HepG2 (cell line): ENCODE results near the gene MKRN1. TPM values are rescaled to one million over a fixed set of nuclear protein-coding genes. Genes with fewer than 3 reads are reported as not detected.

Experiments used
- ATAC-seq: fragments of 200-7000 bp; cut with Tn5 transposase; 3 replicates; pipeline ENCODE4 v1.9.1; 2020; ENCODE audit warnings: mild to moderate bottlenecking, moderate library complexity
- BruUV-seq: library from RNA; stranded (reverse); fragments of 400-500 nt; replicated peaks from 2 replicates; lab custom pipeline; 2021; lab: Mats Ljungman, UMichigan
- CTCF ChIA-PET: fragments of 300-600 bp; formaldehyde crosslinking; extraction: SDS; loops from one replicate; lab custom pipeline; 2021; ENCODE audit warnings: low total read pairs, inconsistent platforms, low intra/inter-chr PET ratio; lab: Yijun Ruan, JAX
- POLR2A ChIA-PET: fragments of 350-600 bp; sonication (Branson Sonifier 250); formaldehyde crosslinking; loops from one replicate; lab custom pipeline; 2020; ENCODE audit warnings: antibody characterized with exemption, inconsistent platforms; lab: Yijun Ruan, JAX
- DNase-seq: peaks from one replicate; pipeline ENCODE4 v3.0.0-alpha.2; 2015; ENCODE audit warnings: low spot score
- FAIRE-seq: peaks from 3 replicates; lab custom pipeline; 2011; peaks lifted over from hg19 to GRCh38; lab: Jason Lieb, UNC
- H2AFZ ChIP-seq: one replicate; pipeline ENCODE4 v1.6.1; 2011; ENCODE audit warnings: low read length, inconsistent platforms
- H3K27ac ChIP-seq: fragments of 300-600 bp; 3 replicates; pipeline ENCODE4 v1.8.0; 2011; ENCODE audit warnings: mixed run types, mild to moderate bottlenecking, mixed read lengths, low read length, inconsistent platforms; ENCODE audit not compliant: insufficient read depth; ENCODE audit errors: extremely low read length
- H3K27me3 ChIP-seq, 2 experiments: fragments of 200-600 bp in 1 of 2; 2 replicates in 1 of 2; 3 replicates in 1 of 2; pipeline versions ENCODE4 v1.6.0 to v1.8.0; 2011; ENCODE audit warnings: low read length in 2 of 2, mild to moderate bottlenecking in 2 of 2, moderate library complexity in 2 of 2, inconsistent platforms in 1 of 2; ENCODE audit not compliant: insufficient read depth in 2 of 2, control insufficient read depth in 1 of 2
- H3K36me3 ChIP-seq, 2 experiments: fragments of 200-600 bp in 1 of 2; replicated peaks in 1 of 2; 2 replicates in 1 of 2; 3 replicates in 1 of 2; pipeline versions ENCODE4 v1.5.1 to v1.8.0; 2011; ENCODE audit warnings: low read length in 2 of 2, inconsistent platforms in 1 of 2; ENCODE audit not compliant: insufficient read depth in 2 of 2, control insufficient read depth in 1 of 2
- H3K4me1 ChIP-seq: 2 replicates; pipeline ENCODE4 v1.5.1; 2012; ENCODE audit warnings: low read length, inconsistent platforms; ENCODE audit not compliant: insufficient read depth
- H3K4me2 ChIP-seq: 2 replicates; pipeline ENCODE4 v1.6.0; 2011; ENCODE audit warnings: low read depth, low read length, inconsistent platforms
- H3K4me3 ChIP-seq, 3 experiments: fragments of 200-600 bp in 1 of 3; sonication (generic), shearing (Covaris generic) in 1 of 3; replicated peaks in 1 of 3; 2 replicates each; pipeline ENCODE4 v1.5.1; 2011 to 2016; ENCODE audit warnings: low read length in 3 of 3, inconsistent platforms in 2 of 3, low read depth in 2 of 3, mild to moderate bottlenecking in 2 of 3, control low read depth in 1 of 3, mixed read lengths in 1 of 3; ENCODE audit not compliant: insufficient read depth in 1 of 3
- H3K79me2 ChIP-seq: one replicate; pipeline ENCODE4 v1.6.1; 2011; ENCODE audit warnings: low read length, inconsistent platforms; ENCODE audit not compliant: insufficient read depth
- H3K9ac ChIP-seq: 2 replicates; pipeline ENCODE4 v1.6.0; 2011; ENCODE audit warnings: mild to moderate bottlenecking, low read depth, low read length, inconsistent platforms; ENCODE audit not compliant: insufficient read depth
- H3K9me3 ChIP-seq: 2 replicates; pipeline ENCODE4 v1.5.1; 2012; ENCODE audit warnings: mild to moderate bottlenecking, low read length
- H4K20me1 ChIP-seq: 2 replicates; pipeline ENCODE4 v1.6.0; 2011; ENCODE audit warnings: inconsistent platforms, mild to moderate bottlenecking, low read length, moderate library complexity; ENCODE audit not compliant: insufficient read depth
- CEBPG ChIP-seq: IDR thresholded peaks from 2 replicates; pipeline ENCODE4 v1.6.1; 2016
- GATAD2A ChIP-seq: IDR thresholded peaks from 2 replicates; pipeline ENCODE4 v1.6.1; 2016
- HOMEZ ChIP-seq: IDR thresholded peaks from 2 replicates; pipeline ENCODE4 v1.6.1; 2016; ENCODE audit warnings: low read depth
- KDM2A ChIP-seq: sonication (generic); formaldehyde crosslinking; IDR thresholded peaks from 2 replicates; pipeline ENCODE4 v1.4.0; 2020; ENCODE audit warnings: low read depth, missing genetic modification reagents, borderline replicate concordance
- MEF2D ChIP-seq: sonication (generic); formaldehyde crosslinking; IDR thresholded peaks from 2 replicates; pipeline ENCODE4 v1.5.1; 2020; ENCODE audit warnings: mild to moderate bottlenecking, missing genetic modification reagents
- SAP130 ChIP-seq: IDR thresholded peaks from 2 replicates; pipeline ENCODE4 v1.6.1; 2016; ENCODE audit warnings: low read depth
- TBX2 ChIP-seq: sonication (generic); formaldehyde crosslinking; IDR thresholded peaks from 2 replicates; pipeline ENCODE4 v1.5.0; 2020; ENCODE audit warnings: missing genetic modification reagents, mild to moderate bottlenecking, borderline replicate concordance
- TEAD3 ChIP-seq: optimal IDR thresholded peaks from 2 replicates; pipeline ENCODE3; 2016; ENCODE audit warnings: borderline replicate concordance
- TFDP1 ChIP-seq: IDR thresholded peaks from 2 replicates; pipeline ENCODE4 v1.6.1; 2016; ENCODE audit warnings: missing compliant biosample characterization, missing genetic modification reagents, borderline replicate concordance
- ZMYM4 ChIP-seq: sonication (generic); formaldehyde crosslinking; IDR thresholded peaks from 2 replicates; pipeline ENCODE4 v1.8.1; 2023; ENCODE audit warnings: mild to moderate bottlenecking, missing genetic modification reagents
- ZNF101 ChIP-seq: sonication (generic); formaldehyde crosslinking; IDR thresholded peaks from 2 replicates; pipeline ENCODE4 v1.4.0; 2020; ENCODE audit warnings: mild to moderate bottlenecking, low read depth, missing genetic modification reagents, borderline replicate concordance
- ZNF20 ChIP-seq: sonication (generic); formaldehyde crosslinking; IDR thresholded peaks from 2 replicates; pipeline ENCODE4 v1.4.0; 2020; ENCODE audit warnings: mild to moderate bottlenecking, moderate library complexity, missing genetic modification reagents
- ZNF205 ChIP-seq: IDR thresholded peaks from 2 replicates; pipeline ENCODE4 v1.6.1; 2018; ENCODE audit warnings: missing biosample characterization, missing genetic modification reagents
- ZNF350 ChIP-seq: sonication (generic); formaldehyde crosslinking; IDR thresholded peaks from 2 replicates; pipeline ENCODE4 v1.4.0; 2020; ENCODE audit warnings: mild to moderate bottlenecking, low read depth, missing genetic modification reagents, borderline replicate concordance
- ZSCAN22 ChIP-seq: sonication (generic); formaldehyde crosslinking; IDR thresholded peaks from 2 replicates; pipeline ENCODE4 v1.4.0; 2020; ENCODE audit warnings: mild to moderate bottlenecking, missing genetic modification reagents
- WGBS: methylation state at CpG from one replicate; pipeline ENCODE4 v1.1.6; 2017; ENCODE audit warnings: low lambda C conversion rate; 5-methylcytosine and 5-hydroxymethylcytosine counted together
- in situ Hi-C: cut with HindIII; loops from 2 replicates; pipeline ENCODE4 v1.10.0; 2017; ENCODE audit warnings: low pct_unique_long_range_greater_than_20kb; ENCODE audit not compliant: extremely low pct_ligation_motif_present
- intact Hi-C: fragments of 100-400 bp; cut with micrococcal nuclease; formaldehyde crosslinking; loops from one replicate; pipeline ENCODE4 v1.10.0; 2022; ENCODE audit not compliant: unreplicated experiment
- polyA plus RNA-seq, 8 experiments: library from polyadenylated mRNA; depleted of rRNA in 3 of 8; stranded (reverse) in 7 of 8; unstranded in 1 of 8; fragments of >200 nt; fragmentation: Illumina TruSeq in 4 of 8; extraction: Trizol in 4 of 8; gene quantifications; 2 replicates each; pipeline versions ENCODE4 v1.2.1 to v1.2.3, GENCODE V29; 2011 to 2016; ENCODE audit warnings: low read depth in 4 of 8, missing spikeins in 1 of 8, mixed read lengths in 1 of 8; ENCODE audit not compliant: insufficient read depth in 1 of 8
- total RNA-seq, 5 experiments: library from RNA; depleted of rRNA; stranded (reverse); fragments of >200 nt; fragmentation: Illumina TruSeq; extraction: Trizol; gene quantifications; 2 replicates each; pipeline ENCODE4 v1.2.3, GENCODE V29; 2016; ENCODE audit warnings: low read depth in 1 of 5
- TF ChIP-seq, protein P1 (sequence below): sonication (generic); formaldehyde crosslinking; conservative IDR thresholded peaks from 2 replicates; pipeline ENCODE4 v1.8.0; 2022; ENCODE audit warnings: mild to moderate bottlenecking, moderate library complexity, missing genetic modification reagents
- TF ChIP-seq, protein P2 (sequence below): sonication (generic); formaldehyde crosslinking; IDR thresholded peaks from 2 replicates; pipeline ENCODE4 v1.4.0; 2020; ENCODE audit warnings: missing genetic modification reagents

The MKRN1 gene
- total and polyA plus RNA-seq, 2 of the 13 experiments (the other 11 are each of a cell fraction or from before 2014, with no cell fraction given), result 28.5 to 32.8 TPM

DNA sequence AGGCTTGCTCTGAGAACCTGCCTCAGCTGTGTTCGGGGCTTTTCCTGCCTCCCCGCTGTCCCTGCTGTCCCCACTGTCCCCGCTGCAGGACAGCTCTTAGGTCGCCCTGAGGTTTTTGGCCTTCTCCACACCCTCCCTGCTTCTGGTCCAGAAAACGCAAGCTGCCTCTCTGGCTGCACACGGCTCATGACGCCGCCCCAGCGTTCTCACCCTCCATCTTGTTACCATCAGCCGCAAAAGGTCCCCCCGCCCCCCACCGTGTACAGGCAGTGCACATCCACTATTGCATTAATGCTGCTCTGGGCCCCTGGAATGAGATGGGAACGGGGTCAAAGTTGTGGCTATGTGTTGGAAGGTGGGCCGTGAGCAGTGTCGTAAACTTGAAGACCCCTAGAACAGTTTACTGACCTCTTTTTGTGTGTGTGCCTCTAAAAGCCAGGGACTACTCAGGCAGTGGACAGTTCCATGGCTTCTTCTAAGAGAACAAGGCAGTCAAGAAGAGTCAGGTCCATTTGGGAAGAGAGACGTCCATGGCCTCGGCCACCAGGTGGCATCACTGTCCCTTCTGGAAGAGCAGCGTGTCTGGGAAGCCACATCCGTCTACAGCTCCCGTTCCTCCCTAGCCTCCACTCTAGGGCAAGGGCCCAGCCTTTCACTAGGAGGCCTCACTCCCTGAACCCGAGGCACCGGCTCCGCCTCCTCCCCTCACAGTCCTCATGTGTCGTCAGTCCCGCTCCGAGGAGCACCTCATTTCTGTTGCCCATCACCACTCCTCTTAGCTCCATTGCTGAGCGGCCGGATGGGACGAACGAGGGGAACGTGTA is 38.5 kb upstream of the MKRN1 start:
- no peaks in the 10 kb centered on the region for H3K79me2 ChIP-seq
- in situ Hi-C loops, result loop anchor here (5.0 kb wide), 2 partner anchors 80 to 135 kb away; no protein-coding TSS in a partner anchor
- H3K4me3 ChIP-seq, result no peak overlapping the region; a peak in 1 of 6 replicates
- ATAC-seq (peak; percentile 96), DNase-seq (peak; percentile 73), FAIRE-seq (peak; percentile 96)
- H3K4me1 ChIP-seq, result peaks cover 11% of the 10 kb centered on the region; the same call in 1 of the 2 replicates
- intact Hi-C loops, result loop anchor here (1.0 to 5.0 kb wide), 3 partner anchors 78 to 495 kb away; partner anchors contain the start of gene MRPS33
- WGBS, result 23% methylated on average over 27 of the region's 31 CpGs
- no peaks in the 10 kb centered on the region for H4K20me1 ChIP-seq
- no peak overlapping the region for H3K9ac ChIP-seq
- H2AFZ ChIP-seq, result no peak overlapping the region
- peak overlapping the region; percentile 53 for H3K4me2 ChIP-seq
- H3K27ac ChIP-seq, result no peak overlapping the region
- ChIA-PET CTCF (interaction anchor here (0.7 to 4.3 kb wide), 4 partner anchors 43 to 466 kb away, joined by 3 to 83 read pairs (median 6); no protein-coding TSS in a partner anchor), POLR2A (no interaction called here)
- no TSS peak for BruUV-seq
- H3K9me3 ChIP-seq, result no peaks in the 10 kb centered on the region
- peaks cover 0 to 14% of the 10 kb centered on the region in 2 experiments; a peak in 1 of 5 replicates for H3K27me3 ChIP-seq
- no peaks in the 10 kb centered on the region for H3K36me3 ChIP-seq
- peak; percentile 75; the same call in 1 of the 2 replicates for TF ChIP-seq KDM2A (CRISPR knock-in tag)
- TF ChIP-seq GATAD2A, result peak; percentile 32; the same call in 1 of the 2 replicates
- TF ChIP-seq TEAD3, result peak; percentile 33
- no peak for TF ChIP-seq TBX2 (CRISPR knock-in tag)
- TF ChIP-seq ZSCAN22 (CRISPR knock-in tag), result no peak
- TF ChIP-seq HOMEZ (CRISPR knock-in tag), result peak; percentile 28; the same call in 1 of the 2 replicates
- no peak for TF ChIP-seq TFDP1 (CRISPR knock-in tag)
- TF ChIP-seq ZNF20, result no peak
- TF ChIP-seq, protein P1, sequence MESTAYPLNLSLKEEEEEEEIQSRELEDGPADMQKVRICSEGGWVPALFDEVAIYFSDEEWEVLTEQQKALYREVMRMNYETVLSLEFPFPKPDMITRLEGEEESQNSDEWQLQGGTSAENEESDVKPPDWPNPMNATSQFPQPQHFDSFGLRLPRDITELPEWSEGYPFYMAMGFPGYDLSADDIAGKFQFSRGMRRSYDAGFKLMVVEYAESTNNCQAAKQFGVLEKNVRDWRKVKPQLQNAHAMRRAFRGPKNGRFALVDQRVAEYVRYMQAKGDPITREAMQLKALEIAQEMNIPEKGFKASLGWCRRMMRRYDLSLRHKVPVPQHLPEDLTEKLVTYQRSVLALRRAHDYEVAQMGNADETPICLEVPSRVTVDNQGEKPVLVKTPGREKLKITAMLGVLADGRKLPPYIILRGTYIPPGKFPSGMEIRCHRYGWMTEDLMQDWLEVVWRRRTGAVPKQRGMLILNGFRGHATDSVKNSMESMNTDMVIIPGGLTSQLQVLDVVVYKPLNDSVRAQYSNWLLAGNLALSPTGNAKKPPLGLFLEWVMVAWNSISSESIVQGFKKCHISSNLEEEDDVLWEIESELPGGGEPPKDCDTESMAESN (CRISPR knock-in tag), result no peak
- TF ChIP-seq ZMYM4 (CRISPR knock-in tag), result peak; percentile 14; the same call in 1 of the 2 replicates
- TF ChIP-seq SAP130 (CRISPR knock-in tag), result peak; percentile 32; the same call in 1 of the 2 replicates
- TF ChIP-seq, protein P2, sequence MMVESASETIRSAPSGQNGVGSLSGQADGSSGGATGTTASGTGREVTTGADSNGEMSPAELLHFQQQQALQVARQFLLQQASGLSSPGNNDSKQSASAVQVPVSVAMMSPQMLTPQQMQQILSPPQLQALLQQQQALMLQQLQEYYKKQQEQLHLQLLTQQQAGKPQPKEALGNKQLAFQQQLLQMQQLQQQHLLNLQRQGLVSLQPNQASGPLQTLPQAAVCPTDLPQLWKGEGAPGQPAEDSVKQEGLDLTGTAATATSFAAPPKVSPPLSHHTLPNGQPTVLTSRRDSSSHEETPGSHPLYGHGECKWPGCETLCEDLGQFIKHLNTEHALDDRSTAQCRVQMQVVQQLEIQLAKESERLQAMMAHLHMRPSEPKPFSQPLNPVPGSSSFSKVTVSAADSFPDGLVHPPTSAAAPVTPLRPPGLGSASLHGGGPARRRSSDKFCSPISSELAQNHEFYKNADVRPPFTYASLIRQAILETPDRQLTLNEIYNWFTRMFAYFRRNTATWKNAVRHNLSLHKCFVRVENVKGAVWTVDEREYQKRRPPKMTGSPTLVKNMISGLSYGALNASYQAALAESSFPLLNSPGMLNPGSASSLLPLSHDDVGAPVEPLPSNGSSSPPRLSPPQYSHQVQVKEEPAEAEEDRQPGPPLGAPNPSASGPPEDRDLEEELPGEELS, result no peak
- TF ChIP-seq CEBPG (CRISPR knock-in tag), result 0 out of 2 replicates have a peak, but pooled peaks have one; percentile 19
- TF ChIP-seq ZNF101 (CRISPR knock-in tag), result no peak
- no peak for TF ChIP-seq MEF2D (CRISPR knock-in tag)
- no peak for TF ChIP-seq ZNF350 (CRISPR knock-in tag)
- TF ChIP-seq ZNF205, result 0 out of 2 replicates have a peak, but pooled peaks have one; percentile 39
